AML-193 (cell line): ENCODE measurements around the gene MYCN.
"Not testable (repeated sequence)": the region's sequence is repeated elsewhere in the genome, so short reads cannot be mapped to it uniquely, and the experiment has no call there.

ENCODE experiments used
- DNase-seq, 2 experiments: peaks; one replicate each; lab custom pipeline; 2025; lab: John Stamatoyannopoulos, UW

MYCN gene

GRCh38 chr2:15907461-15908324, 32.7 kb upstream of the MYCN start:
- DNase-seq, result no peak

GRCh38 chr2:15908371-15908770, 32.0 kb upstream of the MYCN start:
- no peak for DNase-seq

GRCh38 chr2:15909157-15909556, 31.2 kb upstream of the MYCN start:
- no peak for DNase-seq

GRCh38 chr2:15909736-15910135, 30.6 kb upstream of the MYCN start:
- DNase-seq, result no peak

- DNase-seq, result not testable (repeated sequence)
Observed at GRCh38 chr2:15911270-15911669, 29.1 kb upstream of the MYCN start.

GRCh38 chr2:15911686-15912085, 28.7 kb upstream of the MYCN start:
- no peak for DNase-seq

- no peak for DNase-seq
Observed at GRCh38 chr2:15912203-15912602, 28.1 kb upstream of the MYCN start.

- no peak for DNase-seq
Observed at GRCh38 chr2:15913146-15913545, 27.2 kb upstream of the MYCN start.

- no peak for DNase-seq
Observed at GRCh38 chr2:15914596-15915385, 25.6 kb upstream of the MYCN start.

GRCh38 chr2:15915546-15915945, 24.8 kb upstream of the MYCN start:
- DNase-seq, result not testable (repeated sequence)

GRCh38 chr2:15916336-15916735, 24.0 kb upstream of the MYCN start:
- no peak for DNase-seq

- DNase-seq, result no peak
Observed at GRCh38 chr2:15918761-15919356, 21.5 kb upstream of the MYCN start.

- no peak for DNase-seq
Observed at GRCh38 chr2:15919716-15920434, 20.5 kb upstream of the MYCN start.

GRCh38 chr2:15920696-15921095, 19.7 kb upstream of the MYCN start:
- DNase-seq, result no peak

GRCh38 chr2:15923597-15923996, 16.8 kb upstream of the MYCN start:
- no peak for DNase-seq

GRCh38 chr2:15925819-15926218, 14.5 kb upstream of the MYCN start:
- no peak for DNase-seq

GRCh38 chr2:15926252-15926651, 14.1 kb upstream of the MYCN start:
- no peak for DNase-seq

GRCh38 chr2:15927551-15928218, 12.7 kb upstream of the MYCN start:
- DNase-seq, result no peak

GRCh38 chr2:15929008-15929407, 11.3 kb upstream of the MYCN start:
- DNase-seq, result not testable (repeated sequence)

- DNase-seq, result no peak
Observed at GRCh38 chr2:15929861-15930260, 10.5 kb upstream of the MYCN start.

GRCh38 chr2:15930589-15931318, 9.6 kb upstream of the MYCN start:
- no peak for DNase-seq
